ENCODE measurements around the gene OXCT2. TPM values are rescaled to one million over a fixed set of nuclear protein-coding genes. Genes with fewer than 3 reads are reported as not detected.

The OXCT2 gene
- total RNA-seq (2022; extraction: Qiagen RNA extraction), result 0.27 to 0.59 TPM (median 0.47 TPM) in 5 replicates

DNA sequence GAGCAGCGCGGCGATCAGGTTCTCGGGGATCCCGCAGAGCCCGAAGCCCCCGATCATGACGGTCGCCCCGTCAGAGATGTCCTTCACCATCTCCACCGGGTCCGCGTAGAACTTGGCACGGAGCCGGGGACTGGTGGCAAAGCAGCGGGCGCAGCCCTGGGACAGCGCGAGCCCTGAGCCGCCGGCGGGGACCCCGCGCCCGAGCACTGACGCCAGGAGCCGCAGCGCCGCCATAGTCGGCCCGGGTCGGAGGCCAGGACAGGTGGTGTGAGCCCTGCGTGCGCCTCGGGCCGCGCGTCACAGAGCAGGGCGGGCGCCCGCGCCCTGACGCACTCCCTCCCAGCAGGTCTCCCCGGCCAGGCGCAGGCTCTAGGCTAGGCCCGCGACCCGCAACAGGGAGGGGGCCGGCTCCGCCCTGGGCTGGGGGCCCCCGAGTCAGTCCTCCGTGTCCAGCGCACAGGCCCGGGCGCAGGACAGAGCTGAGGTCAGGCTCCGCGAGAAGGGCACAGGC, at the start of gene OXCT2:
Gene OXCT2 (minus strand): TSS at position 327 of the 511 bp plus-strand sequence. CDS start 93 bp downstream, at position 234.

DNA sequence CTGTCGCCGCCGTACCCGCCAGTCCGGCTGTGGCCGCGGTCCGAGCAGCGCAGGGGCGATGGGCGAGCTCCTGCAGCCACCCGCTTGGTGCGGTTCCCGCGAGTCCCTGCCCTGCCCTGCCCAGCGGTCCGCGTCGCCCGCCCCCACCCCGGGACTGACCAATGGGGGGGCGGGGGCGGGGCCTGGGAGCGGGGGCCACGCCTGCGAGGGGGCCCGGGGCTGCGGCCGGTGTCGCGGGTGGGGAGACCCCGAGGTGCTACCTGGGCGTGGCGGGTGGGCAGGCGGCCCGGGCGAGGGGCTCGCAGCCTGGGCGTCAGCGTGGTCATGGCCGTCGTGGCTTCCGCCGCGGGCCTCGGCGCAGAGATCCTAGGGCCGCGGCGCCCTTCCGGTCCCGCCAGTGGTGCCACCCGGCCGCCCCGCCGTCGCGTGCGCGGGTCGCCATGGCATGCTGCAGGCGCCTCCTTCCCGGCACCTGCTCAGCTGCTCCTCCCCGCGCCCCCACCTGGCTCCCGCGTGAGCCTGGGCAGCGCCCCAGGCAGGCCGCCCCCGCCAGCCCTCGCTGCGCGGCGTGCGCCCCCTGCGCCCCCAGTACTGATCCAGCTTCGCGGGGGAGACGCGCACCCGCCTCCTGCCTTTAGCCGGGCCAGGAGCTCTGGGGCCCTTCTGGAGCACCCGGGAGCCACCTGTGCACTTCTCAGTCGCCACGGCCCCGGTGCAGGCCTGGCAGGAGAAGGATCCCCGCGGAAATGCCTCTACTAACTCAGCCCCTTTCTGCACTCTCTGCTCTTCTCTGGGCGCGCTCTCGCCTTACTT, 17.8 kb upstream of the OXCT2 start, which contains the start of gene BMP8B:
Gene BMP8B (minus strand): TSS at position 108 of the 813 bp plus-strand sequence. CDS start 380 bp downstream, outside the sequence.

GRCh38 chr1:39738622-39739366, 32.4 kb downstream of the OXCT2 start, which contains the start of gene PPIE:
TSS of gene PPIE (plus strand) at chr1:39738882. CDS start at chr1:39738901, 19 bp downstream.

Other genes starting within 250 kb of the OXCT2 start
- gene PABPC4, start 194.6 kb downstream of the OXCT2 start, total RNA-seq (2022; extraction: Qiagen RNA extraction), result 122 to 154 TPM (median 126 TPM) in 5 replicates
- 2.9 to 3.3 TPM (median 3.1 TPM) in 5 replicates for gene HEYL, start 131.7 kb downstream of the OXCT2 start, total RNA-seq (2022; extraction: Qiagen RNA extraction)
- not detected in 5 replicates for gene NT5C1A, start 99.2 kb downstream of the OXCT2 start, total RNA-seq (2022; extraction: Qiagen RNA extraction)
- 0.21 to 0.30 TPM (median 0.26 TPM) in 5 replicates for gene HPCAL4, start 79.9 kb downstream of the OXCT2 start, total RNA-seq (2022; extraction: Qiagen RNA extraction)
- gene PPIE, start 32.5 kb downstream of the OXCT2 start, total RNA-seq (2022; extraction: Qiagen RNA extraction), result 39.2 to 42.1 TPM (median 39.4 TPM) in 5 replicates
- 4.0 to 5.5 TPM (median 4.7 TPM) in 5 replicates for gene BMP8B, start 17.5 kb upstream of the OXCT2 start, total RNA-seq (2022; extraction: Qiagen RNA extraction)
- 13.1 to 16.9 TPM (median 16.3 TPM) in 5 replicates for gene TRIT1, start 112.2 kb upstream of the OXCT2 start, total RNA-seq (2022; extraction: Qiagen RNA extraction)
- gene MYCL, start 130.6 kb upstream of the OXCT2 start, total RNA-seq (2022; extraction: Qiagen RNA extraction), result 1.1 to 1.4 TPM (median 1.3 TPM) in 5 replicates
- 6.1 to 7.6 TPM (median 6.9 TPM) in 5 replicates for gene MFSD2A, start 183.8 kb upstream of the OXCT2 start, total RNA-seq (2022; extraction: Qiagen RNA extraction)

Data from A549 treated with Mapracorat at 1 μM for 4 hours (cell line).